Activated gamma-delta T cell treated with anti-CD3 and anti-CD28 coated beads, Interleukin-2, amount 50 U/mL, for 16 hours (primary cell): Measurements from ENCODE around the gene ATP11B.
"Not testable (repeated sequence)": the region's sequence is repeated elsewhere in the genome, so short reads cannot be mapped to it uniquely, and the experiment has no call there.

Experiments
- DNase-seq: peaks from one replicate; pipeline ENCODE4 v3.0.0-alpha.2; 2020; ENCODE audit warnings: low read depth

Gene ATP11B

GRCh38 chr3:182837855-182838454 lies 44.7 kb downstream of the ATP11B start:
- no peak for DNase-seq

- no peak for DNase-seq
Measured at GRCh38 chr3:182843478-182843877, 50.2 kb downstream of the ATP11B start.

- DNase-seq = no peak
Measured at GRCh38 chr3:182848906-182849305, 55.6 kb downstream of the ATP11B start.

- no peak for DNase-seq
Measured at GRCh38 chr3:182855076-182855475, 61.8 kb downstream of the ATP11B start.

GRCh38 chr3:182861348-182861747 lies 68.0 kb downstream of the ATP11B start:
- DNase-seq = no peak

GRCh38 chr3:182862159-182862860 lies 69.0 kb downstream of the ATP11B start:
- DNase-seq = no peak

GRCh38 chr3:182869059-182869458 lies 75.8 kb downstream of the ATP11B start:
- no peak for DNase-seq

GRCh38 chr3:182870917-182871316 lies 77.6 kb downstream of the ATP11B start:
- DNase-seq = not testable (repeated sequence)

- no peak for DNase-seq
Measured at GRCh38 chr3:182879031-182879611, 85.8 kb downstream of the ATP11B start.

GRCh38 chr3:182886497-182886896 lies 93.2 kb downstream of the ATP11B start:
- no peak for DNase-seq

GRCh38 chr3:182889948-182890629 lies 96.8 kb downstream of the ATP11B start:
- no peak for DNase-seq

- DNase-seq = no peak
Measured at GRCh38 chr3:182891364-182891763, 98.1 kb downstream of the ATP11B start.

GRCh38 chr3:182892226-182892625 lies 98.9 kb downstream of the ATP11B start:
- DNase-seq = no peak

GRCh38 chr3:182895513-182896112 lies 102.3 kb downstream of the ATP11B start:
- DNase-seq = no peak

GRCh38 chr3:182896553-182896952 lies 103.2 kb downstream of the ATP11B start:
- DNase-seq = no peak

- DNase-seq = no peak
Measured at GRCh38 chr3:182902236-182902635, 108.9 kb downstream of the ATP11B start.

- DNase-seq = no peak
Measured at GRCh38 chr3:182904164-182904563, 110.9 kb downstream of the ATP11B start.

GRCh38 chr3:182905623-182906022 lies 112.3 kb downstream of the ATP11B start:
- DNase-seq = no peak

- no peak for DNase-seq
Measured at GRCh38 chr3:182906036-182906435, 112.7 kb downstream of the ATP11B start.

- DNase-seq = no peak
Measured at GRCh38 chr3:182908471-182908870, 115.2 kb downstream of the ATP11B start.

- DNase-seq = no peak
Measured at GRCh38 chr3:182909318-182910040, 116.2 kb downstream of the ATP11B start.
